ENCODE measurements around the gene CEP89.

Gene CEP89

DNA sequence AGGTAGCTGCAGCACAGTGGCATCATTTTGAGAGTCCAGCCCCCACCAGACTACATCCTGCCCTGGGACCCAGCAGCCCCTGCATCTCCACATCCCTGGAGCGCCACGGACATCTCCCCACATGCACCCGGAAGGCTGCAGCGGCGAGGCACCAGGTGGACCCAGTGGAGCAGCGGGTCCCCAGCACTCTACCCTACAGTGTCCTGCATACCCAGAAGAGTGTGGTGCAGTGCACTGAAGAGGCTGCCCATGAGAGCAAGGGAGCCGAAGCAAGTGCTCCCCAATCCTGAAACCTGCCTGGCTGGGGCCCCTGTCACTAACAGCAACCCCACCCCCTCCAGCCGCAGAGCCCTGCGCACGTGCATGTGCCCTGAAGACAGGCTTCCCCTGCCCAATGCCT, 80.9 kb downstream of the CEP89 start:
- no peaks in the 10 kb centered on the region for H3K9me2 ChIP-seq (ENCODE audit: low read depth, low read length)
- no peaks in the 10 kb centered on the region for H3K27me3 ChIP-seq (ENCODE audit: insufficient read depth, low read length)
- H4K20me1 ChIP-seq (ENCODE audit: insufficient read depth, low read length): no peaks in the 10 kb centered on the region
- H2AFZ ChIP-seq (ENCODE audit: low read length): no peak overlapping the region
- no peak overlapping the region for H3K4me3 ChIP-seq (ENCODE audit: low read depth, low read length, poor library complexity, severe bottlenecking)
- no peak for TF ChIP-seq EZH2 (IDR thresholded peaks at IDR 0.05; ENCODE audit: borderline replicate concordance, low read length)
- TF ChIP-seq CTCF (IDR thresholded peaks at IDR 0.05; ENCODE audit: low read length): no peak
- H3K36me3 ChIP-seq (ENCODE audit: insufficient read depth, low read length): no peaks in the 10 kb centered on the region; the same call in 1 of the 2 replicates
- H3K9ac ChIP-seq (ENCODE audit: low read length): no peak overlapping the region
- peaks cover 4% of the 10 kb centered on the region; the same call in 1 of the 2 replicates for H3K9me3 ChIP-seq (ENCODE audit: low read length)
- no peak overlapping the region for H3K27ac ChIP-seq (ENCODE audit: low read depth, low read length, poor library complexity, severe bottlenecking)
- no peaks in the 10 kb centered on the region for H3K79me2 ChIP-seq (ENCODE audit: insufficient read depth, low read length)
- H3F3A ChIP-seq (ENCODE audit: insufficient read depth, low read length): no peaks in the 10 kb centered on the region
- no peaks in the 10 kb centered on the region for H3K4me1 ChIP-seq (ENCODE audit: insufficient read depth, low read length, severe bottlenecking)
- H3K4me2 ChIP-seq (ENCODE audit: low read length): no peak overlapping the region

- H3K4me2 ChIP-seq (ENCODE audit: low read length): no peak overlapping the region
- H3K9me3 ChIP-seq (ENCODE audit: low read length): peaks cover 4% of the 10 kb centered on the region; the same call in 1 of the 2 replicates
- no peak overlapping the region for H2AFZ ChIP-seq (ENCODE audit: low read length)
- TF ChIP-seq CTCF (IDR thresholded peaks at IDR 0.05; ENCODE audit: low read length) (no peak), EZH2 (IDR thresholded peaks at IDR 0.05; ENCODE audit: borderline replicate concordance, low read length) (no peak)
- H4K20me1 ChIP-seq (ENCODE audit: insufficient read depth, low read length): no peaks in the 10 kb centered on the region
- no peak overlapping the region for H3K4me3 ChIP-seq (ENCODE audit: low read depth, low read length, poor library complexity, severe bottlenecking)
- H3K27me3 ChIP-seq (ENCODE audit: insufficient read depth, low read length): no peaks in the 10 kb centered on the region
- no peaks in the 10 kb centered on the region for H3F3A ChIP-seq (ENCODE audit: insufficient read depth, low read length)
- H3K4me1 ChIP-seq (ENCODE audit: insufficient read depth, low read length, severe bottlenecking): no peaks in the 10 kb centered on the region
- H3K9me2 ChIP-seq (ENCODE audit: low read depth, low read length): no peaks in the 10 kb centered on the region
- H3K79me2 ChIP-seq (ENCODE audit: insufficient read depth, low read length): no peaks in the 10 kb centered on the region
- H3K27ac ChIP-seq (ENCODE audit: low read depth, low read length, poor library complexity, severe bottlenecking): no peak overlapping the region
- no peak overlapping the region for H3K9ac ChIP-seq (ENCODE audit: low read length)
- H3K36me3 ChIP-seq (ENCODE audit: insufficient read depth, low read length): no peaks in the 10 kb centered on the region; the same call in 1 of the 2 replicates
These were observed 81.4 kb downstream of the CEP89 start for GRCh38 chr19:32890326-32890725.

DNA sequence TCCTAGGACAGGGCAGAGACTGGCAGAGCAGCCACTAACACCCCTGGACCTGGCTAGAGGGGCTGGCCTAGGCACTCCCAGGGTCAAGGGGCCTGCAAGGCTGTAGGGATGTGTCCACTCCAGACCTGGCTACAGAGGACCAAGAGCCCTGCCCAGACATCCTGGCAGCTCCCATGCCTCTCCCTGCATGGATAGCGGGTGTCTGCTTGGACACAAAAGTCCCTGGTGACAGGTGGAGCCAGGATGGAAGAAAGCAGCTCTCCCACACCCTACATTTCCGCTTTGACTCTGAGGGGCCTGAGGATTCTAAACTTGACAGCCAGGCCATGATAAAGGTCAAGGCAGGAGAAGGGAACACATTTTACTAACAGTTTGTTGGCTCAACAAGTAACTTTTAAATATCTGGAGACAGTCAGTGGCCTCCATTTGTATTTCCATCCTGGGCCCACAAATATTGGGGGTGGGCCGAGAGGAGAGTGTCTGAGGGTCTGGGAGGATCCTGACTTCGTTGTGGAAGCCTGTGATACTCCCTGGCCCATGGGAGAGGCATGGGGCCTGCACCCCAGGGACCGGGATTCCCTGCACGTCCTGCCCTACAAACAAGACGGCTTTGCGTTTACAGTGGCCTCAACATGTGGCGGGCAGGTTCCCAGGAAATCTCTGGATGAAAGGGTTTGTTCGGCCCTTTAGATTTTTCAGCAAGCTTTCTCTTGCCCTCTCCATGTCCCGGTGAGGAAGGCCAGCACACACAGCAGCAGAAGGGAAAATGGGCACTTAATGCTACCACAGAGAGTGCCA, 82.4 kb downstream of the CEP89 start:
- H3K4me3 ChIP-seq (ENCODE audit: low read depth, low read length, poor library complexity, severe bottlenecking): no peak overlapping the region
- TF ChIP-seq EZH2 (IDR thresholded peaks at IDR 0.05; ENCODE audit: borderline replicate concordance, low read length) (no peak), CTCF (IDR thresholded peaks at IDR 0.05; ENCODE audit: low read length) (no peak)
- H2AFZ ChIP-seq (ENCODE audit: low read length): no peak overlapping the region

More for the DNA sequence above, 82.4 kb downstream of the CEP89 start:
- H3K9me2 ChIP-seq (ENCODE audit: low read depth, low read length): no peaks in the 10 kb centered on the region
- no peaks in the 10 kb centered on the region for H4K20me1 ChIP-seq (ENCODE audit: insufficient read depth, low read length)
- peaks cover 4% of the 10 kb centered on the region; the same call in 1 of the 2 replicates for H3K9me3 ChIP-seq (ENCODE audit: low read length)
- no peaks in the 10 kb centered on the region for H3F3A ChIP-seq (ENCODE audit: insufficient read depth, low read length)
- H3K36me3 ChIP-seq (ENCODE audit: insufficient read depth, low read length): no peaks in the 10 kb centered on the region; the same call in 1 of the 2 replicates
- no peaks in the 10 kb centered on the region for H3K79me2 ChIP-seq (ENCODE audit: insufficient read depth, low read length)
- H3K27ac ChIP-seq (ENCODE audit: low read depth, low read length, poor library complexity, severe bottlenecking): no peak overlapping the region
- no peaks in the 10 kb centered on the region for H3K4me1 ChIP-seq (ENCODE audit: insufficient read depth, low read length, severe bottlenecking)
- H3K9ac ChIP-seq (ENCODE audit: low read length): no peak overlapping the region
- no peak overlapping the region for H3K4me2 ChIP-seq (ENCODE audit: low read length)
- no peaks in the 10 kb centered on the region for H3K27me3 ChIP-seq (ENCODE audit: insufficient read depth, low read length)
